Activated CD4-positive, alpha-beta memory T cell treated with anti-CD3 and anti-CD28 coated beads for 36 hours (primary cell): ENCODE results near the gene BBS4. TPM values are rescaled to one million over a fixed set of nuclear protein-coding genes. Genes with fewer than 3 reads are reported as not detected.

Experiments used
- CTCF ChIA-PET: fragments of 350-600 bp; sonication (Branson Sonifier 250); formaldehyde crosslinking; loops from one replicate; lab custom pipeline; 2021; ENCODE audit warnings: antibody characterized with exemption, inconsistent platforms; lab: Charles Lee
- POLR2A ChIA-PET: fragments of 350-600 bp; sonication (Branson Sonifier 250); formaldehyde crosslinking; loops from one replicate; lab custom pipeline; 2021; ENCODE audit warnings: antibody characterized with exemption; lab: Charles Lee
- DNase-seq: peaks from one replicate; pipeline ENCODE4 v3.0.0-alpha.2; 2020
- H3K27ac Mint-ChIP-seq: one replicate; pipeline ENCODE4 v1.8.0; 2021; ENCODE audit warnings: mixed read lengths
- H3K27me3 Mint-ChIP-seq: one replicate; pipeline ENCODE4 v1.8.0; 2021; ENCODE audit warnings: mixed read lengths
- H3K36me3 Mint-ChIP-seq: one replicate; pipeline ENCODE4 v1.8.0; 2021; ENCODE audit warnings: mixed read lengths
- H3K4me1 Mint-ChIP-seq: one replicate; pipeline ENCODE4 v1.8.0; 2021; ENCODE audit warnings: low read depth, mixed read lengths
- H3K4me3 Mint-ChIP-seq: one replicate; pipeline ENCODE4 v1.8.0; 2021; ENCODE audit warnings: mild to moderate bottlenecking, mixed read lengths
- H3K9me3 Mint-ChIP-seq: one replicate; pipeline ENCODE4 v1.8.0; 2021; ENCODE audit warnings: mixed read lengths
- intact Hi-C: fragments of 100-400 bp; cut with micrococcal nuclease; formaldehyde crosslinking; loops from one replicate; pipeline ENCODE4 v1.15.1; 2023
- total RNA-seq, 2 experiments: library from RNA; stranded (reverse); gene quantifications; one replicate each; pipeline ENCODE4 v1.2.3, GENCODE V29; 2021

BBS4 gene
- total RNA-seq, 2 experiments from 2014 or later: 12.6 to 15.5 TPM

- no peak overlapping the region for H3K4me3 Mint-ChIP-seq
- ChIA-PET CTCF (interaction anchor here (0.6 to 4.4 kb wide), 9 partner anchors 10 to 488 kb away, joined by 3 to 41 read pairs (median 4); no protein-coding TSS in a partner anchor), POLR2A (interaction anchor here (1.1 to 2.0 kb wide), 4 partner anchors 9 to 557 kb away, joined by 3 to 11 read pairs (median 4); no protein-coding TSS in a partner anchor)
- no peaks in the 10 kb centered on the region for H3K27me3 Mint-ChIP-seq
- H3K9me3 Mint-ChIP-seq: no peaks in the 10 kb centered on the region
- H3K36me3 Mint-ChIP-seq: peaks cover 14% of the 10 kb centered on the region
- intact Hi-C loops: loop anchor here (2.0 to 10.0 kb wide), 5 partner anchors 355 to 909 kb away; partner anchors contain the start of genes NPTN and PKM
- H3K4me1 Mint-ChIP-seq: peaks cover 51% of the 10 kb centered on the region
- peak overlapping the region; percentile 88 for H3K27ac Mint-ChIP-seq
- DNase-seq: peak; percentile 84
These were observed 99.4 kb downstream of the BBS4 start for GRCh38 chr15:72785432-72785831.

- CTCF ChIA-PET: interaction anchor here (0.7 to 4.4 kb wide), 6 partner anchors 10 to 488 kb away, joined by 3 to 41 read pairs (median 4); no protein-coding TSS in a partner anchor
- H3K9me3 Mint-ChIP-seq: no peaks in the 10 kb centered on the region
- H3K4me1 Mint-ChIP-seq: peaks cover 47% of the 10 kb centered on the region
- H3K27me3 Mint-ChIP-seq: no peaks in the 10 kb centered on the region
- no peak overlapping the region for H3K4me3 Mint-ChIP-seq
- H3K36me3 Mint-ChIP-seq: peaks cover 12% of the 10 kb centered on the region
- DNase-seq: no peak
- POLR2A ChIA-PET: interaction anchor here (1.1 to 2.0 kb wide), 3 partner anchors 8 to 558 kb away, joined by 3 to 11 read pairs (median 4); no protein-coding TSS in a partner anchor
- peak overlapping the region; percentile 88 for H3K27ac Mint-ChIP-seq
- intact Hi-C loops: loop anchor here (2.0 to 10.0 kb wide), 5 partner anchors 355 to 909 kb away; partner anchors contain the start of genes NPTN and PKM
These were observed 99.8 kb downstream of the BBS4 start for GRCh38 chr15:72785841-72786240.

GRCh38 chr15:72786242-72786641 lies 100.2 kb downstream of the BBS4 start:
- Mint-ChIP-seq H3K36me3 (peaks cover 8% of the 10 kb centered on the region), H3K4me1 (peaks cover 42% of the 10 kb centered on the region), H3K27me3 (no peaks in the 10 kb centered on the region), H3K4me3 (no peak overlapping the region), H3K27ac (peak overlapping the region; percentile 88), H3K9me3 (no peaks in the 10 kb centered on the region)
- intact Hi-C loops: loop anchor here (10.0 kb wide), 3 partner anchors 459 to 909 kb away; partner anchors contain the start of gene PKM
- ChIA-PET CTCF (interaction anchor here (0.7 to 4.4 kb wide), 4 partner anchors 9 to 488 kb away, joined by 3 to 41 read pairs (median 4); no protein-coding TSS in a partner anchor), POLR2A (interaction anchor here (0.6 to 1.1 kb wide), 2 partner anchors 282 to 558 kb away, joined by 3 to 4 read pairs; no protein-coding TSS in a partner anchor)
- DNase-seq: no peak

- peak; percentile 40 for DNase-seq
- intact Hi-C loops: loop anchor here (10.0 kb wide), 3 partner anchors 458 to 908 kb away; partner anchors contain the start of gene PKM
- CTCF ChIA-PET: interaction anchor here (0.9 to 4.4 kb wide), 2 partner anchors 9 to 295 kb away, joined by 4 to 41 read pairs; no protein-coding TSS in a partner anchor
- Mint-ChIP-seq H3K36me3 (peaks cover 4% of the 10 kb centered on the region), H3K27ac (peak overlapping the region; percentile 88), H3K27me3 (no peaks in the 10 kb centered on the region), H3K4me3 (no peak overlapping the region), H3K4me1 (peaks cover 37% of the 10 kb centered on the region), H3K9me3 (no peaks in the 10 kb centered on the region)
- POLR2A ChIA-PET: interaction anchor here (0.6 to 1.1 kb wide), 2 partner anchors 282 to 559 kb away, joined by 3 to 4 read pairs; no protein-coding TSS in a partner anchor
These were observed 100.8 kb downstream of the BBS4 start for GRCh38 chr15:72786676-72787345.

- ChIA-PET POLR2A (no interaction called here), CTCF (interaction anchor here (4.4 kb wide), 1 partner anchor 8 kb away, joined by 41 read pairs; no protein-coding TSS in a partner anchor)
- Mint-ChIP-seq H3K9me3 (no peaks in the 10 kb centered on the region), H3K27ac (no peak overlapping the region), H3K4me1 (peaks cover 33% of the 10 kb centered on the region), H3K4me3 (no peak overlapping the region), H3K27me3 (no peaks in the 10 kb centered on the region), H3K36me3 (peaks cover 4% of the 10 kb centered on the region)
- intact Hi-C loops: loop anchor here (10.0 kb wide), 3 partner anchors 457 to 907 kb away; partner anchors contain the start of gene PKM
- DNase-seq: no peak
These were observed 101.5 kb downstream of the BBS4 start for GRCh38 chr15:72787526-72787925.

Other genes with a start within 250 kb of the BBS4 start
- 100 to 1,000 TPM; 169 to 187 TPM for gene ARIH1, start 211.9 kb upstream of the BBS4 start, total RNA-seq
- not detected for gene GOLGA6B, start 31.5 kb upstream of the BBS4 start, total RNA-seq
- gene HIGD2B, start within 50 bp of the BBS4 start, total RNA-seq: under 1 TPM; 0.27 to 0.31 TPM
- gene ADPGK, start 97.6 kb downstream of the BBS4 start, total RNA-seq: 10 to 100 TPM; 60.9 to 61.5 TPM